Measurements from ENCODE around the gene CHSY1.

- no peak for TF ChIP-seq POLR2A (IDR thresholded peaks at IDR 0.05)
- no peak for TF ChIP-seq CTCF (IDR thresholded peaks at IDR 0.05)
Observed at GRCh38 chr15:101156509-101157159, 95.2 kb downstream of the CHSY1 start.

Measured in uterus (tissue), 2 donors.